Effector memory CD4-positive, alpha-beta T cell (primary cell): ENCODE measurements around the gene NAA10.

Experiments used
- DNase-seq, 3 donors: peaks; one replicate each; pipeline ENCODE4 v3.0.0-alpha.2; 2020
- H3K27ac ChIP-seq: 2 replicates; pipeline ENCODE4 v1.7.0; 2013; ENCODE audit warnings: mild to moderate bottlenecking, low read length, moderate library complexity; ENCODE audit not compliant: insufficient read depth, poor library complexity, severe bottlenecking
- H3K27me3 ChIP-seq: replicated peaks from 2 replicates; pipeline ENCODE4 v1.7.0; 2013; ENCODE audit warnings: mild to moderate bottlenecking, low read length; ENCODE audit not compliant: insufficient read depth, control insufficient read depth, poor library complexity, severe bottlenecking
- H3K36me3 ChIP-seq: 2 replicates; pipeline ENCODE4 v1.7.0; 2013; ENCODE audit warnings: mild to moderate bottlenecking, low read length, moderate library complexity; ENCODE audit not compliant: control insufficient read depth, insufficient read depth
- H3K4me1 ChIP-seq: 2 replicates; pipeline ENCODE4 v1.7.0; 2013; ENCODE audit warnings: low read length, mild to moderate bottlenecking; ENCODE audit not compliant: control insufficient read depth, insufficient read depth, poor library complexity, severe bottlenecking
- H3K4me3 ChIP-seq: 2 replicates; pipeline ENCODE4 v1.7.0; 2013; ENCODE audit warnings: low read length, low read depth, mild to moderate bottlenecking; ENCODE audit not compliant: insufficient read depth, poor library complexity, severe bottlenecking
- H3K9me3 ChIP-seq: 2 replicates; pipeline ENCODE4 v1.7.0; 2013; ENCODE audit warnings: mild to moderate bottlenecking, low read length, moderate library complexity; ENCODE audit not compliant: control insufficient read depth

Gene NAA10

DNA sequence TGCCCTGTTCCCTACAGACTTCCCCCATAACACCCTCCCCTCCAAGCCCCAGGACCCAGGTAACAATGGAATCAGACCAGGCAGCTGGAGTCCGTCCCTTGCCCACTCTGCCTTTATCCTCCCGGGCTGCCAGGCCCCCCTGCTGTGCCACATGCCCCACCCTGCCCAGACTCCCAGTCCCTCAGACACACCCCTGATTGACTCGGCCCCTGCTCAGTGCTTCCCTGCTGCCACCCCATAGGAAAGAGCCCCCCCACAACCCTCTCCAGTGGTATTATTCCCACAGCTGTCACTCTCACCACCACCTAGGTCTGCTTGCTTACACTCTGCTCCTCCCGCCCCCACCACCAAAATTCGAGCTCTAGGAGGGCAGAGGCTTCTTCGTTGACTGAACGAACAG lies 4.7 kb upstream of the NAA10 start:
- H3K4me3 ChIP-seq: no peak overlapping the region
- H3K4me1 ChIP-seq: peaks cover 10% of the 10 kb centered on the region
- no peak overlapping the region for H3K27ac ChIP-seq
- H3K27me3 ChIP-seq: no peaks in the 10 kb centered on the region
- no peak for DNase-seq
- no peaks in the 10 kb centered on the region for H3K36me3 ChIP-seq
- no peaks in the 10 kb centered on the region for H3K9me3 ChIP-seq

DNA sequence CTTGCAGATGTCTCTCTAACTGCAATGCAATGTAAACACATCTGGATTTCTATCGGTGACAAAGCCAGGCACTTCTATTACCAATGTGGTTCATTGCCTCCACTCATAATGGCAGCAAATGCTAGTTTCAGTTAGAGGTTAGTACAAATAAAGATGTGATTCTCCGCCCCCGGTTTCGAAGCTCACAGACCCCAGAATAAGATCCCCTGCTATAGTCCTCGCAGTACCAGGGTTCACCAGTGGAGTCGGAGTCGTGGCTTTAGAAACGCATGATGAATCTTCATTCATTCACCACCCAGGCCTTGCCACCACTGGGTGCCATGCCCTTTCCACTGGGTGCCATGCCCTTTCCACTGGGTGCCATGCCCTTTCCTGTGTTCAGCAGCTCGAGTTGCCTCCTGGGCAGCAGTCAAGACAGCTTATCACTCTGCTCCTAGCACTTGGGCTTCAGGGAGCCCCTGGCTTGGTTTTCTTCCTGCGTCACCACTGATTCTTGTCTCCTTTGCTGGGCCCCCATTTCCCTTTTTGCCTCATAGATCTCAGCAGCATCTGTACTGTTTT lies 3.5 kb upstream of the NAA10 start:
- Histone ChIP-seq H3K9me3 (no peaks in the 10 kb centered on the region), H3K27me3 (no peaks in the 10 kb centered on the region), H3K4me1 (peaks cover 2% of the 10 kb centered on the region), H3K4me3 (no peak overlapping the region), H3K27ac (no peak overlapping the region), H3K36me3 (no peaks in the 10 kb centered on the region)
- no peak for DNase-seq

DNA sequence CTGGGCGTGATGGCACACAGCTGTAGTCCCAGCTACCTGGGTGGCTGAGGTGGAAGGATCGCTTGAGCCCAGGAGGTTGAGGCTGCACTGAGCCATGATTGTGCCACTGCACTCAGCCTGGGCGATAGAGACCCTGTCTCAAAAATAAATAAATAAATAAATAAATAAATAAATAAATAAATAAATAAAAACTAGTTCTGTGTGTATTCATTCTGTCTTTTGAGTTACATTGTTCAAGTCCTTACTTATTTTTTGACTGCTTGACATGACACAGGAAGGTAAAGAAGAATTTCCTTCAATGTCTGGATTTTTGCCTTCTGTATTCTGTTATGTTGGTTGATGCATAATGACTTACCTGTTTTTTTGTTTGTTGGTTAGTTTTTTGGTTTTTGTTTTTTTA lies 2.2 kb upstream of the NAA10 start:
- no peak for DNase-seq
- Histone ChIP-seq H3K4me3 (no peak overlapping the region), H3K4me1 (peaks cover 2% of the 10 kb centered on the region), H3K9me3 (no peaks in the 10 kb centered on the region), H3K27ac (no peak overlapping the region), H3K27me3 (no peaks in the 10 kb centered on the region), H3K36me3 (peaks cover 5% of the 10 kb centered on the region)

DNA sequence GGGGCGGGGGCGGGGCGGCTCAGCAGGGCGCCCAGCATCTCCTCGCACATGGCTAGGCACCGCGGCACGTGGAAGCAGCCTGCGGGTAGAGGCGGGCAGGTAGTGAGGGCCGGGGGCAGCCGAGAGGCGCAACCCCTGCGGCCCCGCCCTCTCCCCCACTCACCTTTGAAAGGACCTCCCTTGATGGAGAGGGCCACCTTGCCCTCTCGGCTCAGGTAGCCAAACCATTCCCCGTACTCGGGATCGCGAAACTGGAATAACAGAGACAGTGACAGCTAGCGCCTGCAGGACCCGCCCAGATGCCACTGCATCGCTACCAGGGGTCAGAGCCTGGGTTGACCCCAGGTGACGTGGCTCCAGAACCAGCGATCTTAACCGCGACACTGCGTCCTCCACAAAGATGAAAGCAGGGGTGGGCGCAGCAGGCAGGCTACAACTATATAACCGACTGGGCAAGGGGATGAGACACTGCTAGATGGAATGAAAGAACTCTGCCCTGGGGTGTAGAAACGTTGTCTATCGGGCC lies 552 bp upstream of the NAA10 start:
- Histone ChIP-seq H3K4me3 (no peak overlapping the region), H3K9me3 (no peaks in the 10 kb centered on the region), H3K36me3 (peaks cover 8% of the 10 kb centered on the region), H3K27ac (no peak overlapping the region), H3K27me3 (no peaks in the 10 kb centered on the region), H3K4me1 (peaks cover 2% of the 10 kb centered on the region)
- DNase-seq: no peak

DNA sequence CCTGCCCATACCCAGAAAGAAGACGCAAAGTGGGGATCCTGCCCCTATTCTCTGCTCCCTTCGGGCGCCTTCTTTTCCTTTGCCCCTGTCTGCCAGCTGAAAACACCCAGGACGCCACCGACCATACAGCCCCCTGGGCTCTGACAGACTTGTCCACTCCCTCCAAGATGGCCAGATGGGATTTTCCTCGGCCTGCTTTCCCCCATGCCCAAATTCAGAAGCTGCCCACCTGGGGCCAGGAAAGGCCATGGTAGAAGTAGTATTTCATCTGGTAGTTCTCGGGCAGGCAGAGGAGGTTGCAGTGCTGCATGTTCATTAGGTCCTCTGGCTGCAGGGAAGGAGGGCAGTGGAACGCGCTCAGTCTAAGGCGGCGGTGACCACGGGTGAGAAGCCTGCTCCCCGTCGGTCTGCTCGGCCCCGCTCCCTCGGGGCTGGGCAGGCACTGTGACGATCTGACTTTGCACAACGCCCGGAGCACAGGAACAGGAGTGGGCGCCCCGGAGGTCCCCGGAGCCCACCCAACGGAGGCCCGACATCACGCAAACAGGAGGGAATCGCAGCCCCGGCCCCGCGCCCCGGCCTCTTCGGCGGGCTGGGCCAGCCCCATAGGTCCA lies 582 bp downstream of the NAA10 start:
- Histone ChIP-seq H3K27ac (peak overlapping the region; percentile 14), H3K36me3 (peaks cover 8% of the 10 kb centered on the region), H3K4me1 (peaks cover 3% of the 10 kb centered on the region), H3K27me3 (no peaks in the 10 kb centered on the region), H3K4me3 (peak overlapping the region; percentile 40), H3K9me3 (no peaks in the 10 kb centered on the region)
- DNase-seq: no peak

DNA sequence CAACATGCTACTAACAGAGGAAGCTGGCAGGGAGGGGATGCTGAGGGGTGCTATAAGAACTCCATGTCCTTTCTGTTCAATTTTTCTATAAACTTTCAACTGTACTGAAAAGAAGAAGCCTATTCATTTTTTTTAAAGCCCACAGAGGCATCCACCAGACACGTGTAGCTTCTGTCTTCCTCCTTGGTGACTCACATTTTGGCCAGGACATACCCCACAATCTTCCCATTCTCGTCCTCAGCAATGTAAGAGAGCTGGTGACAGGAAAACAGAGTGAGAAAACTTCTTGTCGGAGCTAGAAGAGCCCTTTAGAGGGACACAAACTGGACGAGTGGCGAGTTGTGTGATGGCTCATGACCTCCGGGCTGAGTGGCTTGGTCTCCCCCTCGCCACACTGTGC lies 1.1 kb downstream of the NAA10 start:
- Histone ChIP-seq H3K4me1 (peaks cover 7% of the 10 kb centered on the region), H3K9me3 (no peaks in the 10 kb centered on the region), H3K4me3 (no peak overlapping the region), H3K36me3 (peaks cover 8% of the 10 kb centered on the region), H3K27ac (peak overlapping the region; percentile 14), H3K27me3 (no peaks in the 10 kb centered on the region)
- DNase-seq: no peak

DNA sequence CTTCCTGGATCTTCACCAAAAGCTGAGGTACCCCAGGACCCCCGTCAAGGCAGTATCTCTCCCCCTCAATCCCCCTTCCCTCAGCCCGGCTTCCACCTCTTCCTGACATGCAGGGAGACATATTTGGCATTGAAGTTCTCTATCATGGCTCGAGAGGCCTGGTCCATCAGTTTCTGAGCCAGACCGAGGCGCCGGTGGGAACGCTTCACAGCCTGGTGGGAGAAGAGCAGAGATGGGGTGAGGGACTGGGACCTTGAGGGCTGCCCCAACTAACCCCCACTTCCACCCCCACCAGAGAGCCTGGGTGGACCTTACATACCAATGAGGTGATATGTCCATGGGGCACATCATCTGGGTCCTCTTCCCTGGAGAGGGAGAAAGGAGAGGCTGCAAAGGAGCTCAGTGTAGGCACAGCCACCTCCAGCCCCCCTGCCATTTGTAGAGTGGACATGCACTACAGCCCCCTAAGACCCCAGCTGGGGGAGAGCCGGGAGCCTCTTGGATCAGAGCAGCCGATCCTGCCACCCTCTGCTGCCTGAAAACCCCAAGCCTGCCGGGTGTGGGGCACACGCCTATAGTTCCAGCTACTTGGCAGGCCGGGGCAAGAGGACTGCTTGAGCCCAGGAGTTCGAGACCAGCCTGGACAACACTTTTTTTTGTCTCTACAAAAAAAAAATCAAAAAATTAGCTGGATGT lies 2.5 kb downstream of the NAA10 start:
- DNase-seq: no peak
- H3K36me3 ChIP-seq: peaks cover 8% of the 10 kb centered on the region
- no peak overlapping the region for H3K4me3 ChIP-seq
- H3K27ac ChIP-seq: no peak overlapping the region
- no peaks in the 10 kb centered on the region for H3K27me3 ChIP-seq
- H3K9me3 ChIP-seq: no peaks in the 10 kb centered on the region
- peaks cover 8% of the 10 kb centered on the region for H3K4me1 ChIP-seq

DNA sequence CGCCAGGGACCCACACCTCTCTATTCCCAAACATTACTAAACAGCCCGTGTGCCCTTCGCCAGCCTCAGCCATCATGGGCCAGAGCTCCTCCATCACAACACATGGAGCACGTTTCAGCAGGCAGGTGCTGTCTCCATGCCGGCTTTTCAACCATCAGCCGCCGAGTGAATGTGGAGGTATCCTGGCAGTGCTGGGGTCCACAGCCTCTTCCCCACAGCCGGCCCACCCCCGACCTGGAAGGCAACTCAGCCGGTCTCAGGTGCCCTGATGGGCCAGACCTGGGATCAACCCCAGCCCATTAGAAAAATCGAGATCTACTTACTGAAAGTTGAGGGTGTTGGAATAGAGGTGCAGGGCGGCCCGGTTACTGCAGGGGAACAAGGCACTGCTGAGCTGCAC lies 3.1 kb downstream of the NAA10 start:
- Histone ChIP-seq H3K36me3 (peaks cover 8% of the 10 kb centered on the region), H3K27me3 (no peaks in the 10 kb centered on the region), H3K4me1 (peaks cover 14% of the 10 kb centered on the region), H3K9me3 (no peaks in the 10 kb centered on the region), H3K4me3 (no peak overlapping the region), H3K27ac (no peak overlapping the region)
- DNase-seq: no peak

DNA sequence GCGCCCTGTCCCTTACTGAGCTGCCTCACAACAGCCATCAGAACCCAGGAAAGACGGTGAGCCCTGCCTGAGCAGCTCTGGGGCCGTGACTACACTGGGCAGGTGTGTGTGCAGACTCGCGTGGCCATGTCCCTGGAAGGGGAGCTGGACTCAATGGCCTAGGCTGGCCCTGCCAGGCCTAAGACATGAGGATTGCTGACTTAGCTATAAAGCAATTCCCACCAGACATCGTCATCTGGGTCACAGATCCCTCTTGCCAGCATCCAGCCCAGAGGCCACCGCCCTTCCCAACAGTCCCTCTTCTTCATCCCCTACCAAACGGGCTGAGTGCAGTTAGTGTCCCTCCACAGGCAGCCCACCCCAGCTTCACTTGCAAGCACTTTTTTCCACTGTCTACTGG lies 3.7 kb downstream of the NAA10 start:
- Histone ChIP-seq H3K4me1 (peaks cover 19% of the 10 kb centered on the region), H3K9me3 (no peaks in the 10 kb centered on the region), H3K27me3 (no peaks in the 10 kb centered on the region), H3K4me3 (no peak overlapping the region), H3K36me3 (peaks cover 8% of the 10 kb centered on the region), H3K27ac (no peak overlapping the region)
- no peak for DNase-seq
